ENCODE measurements around the gene ACOT11. TPM values are rescaled to one million over a fixed set of nuclear protein-coding genes. Genes with fewer than 3 reads are reported as not detected.
A peak's percentile ranks its signal among the peaks of the same experiment; 100 is the strongest.

Gene ACOT11
- total RNA-seq (10 to 100 TPM; 12.2 to 13.5 TPM), polyA plus RNA-seq (1 to 10 TPM; 2.8 to 3.7 TPM)
- long read RNA-seq, donor 1: 0 reads
- long read RNA-seq, donor 2: 0 reads
- long read RNA-seq, donor 3: 0 reads
- long read RNA-seq, donor 4: 0 reads
- long read RNA-seq, donor 5: 0 reads

DNA sequence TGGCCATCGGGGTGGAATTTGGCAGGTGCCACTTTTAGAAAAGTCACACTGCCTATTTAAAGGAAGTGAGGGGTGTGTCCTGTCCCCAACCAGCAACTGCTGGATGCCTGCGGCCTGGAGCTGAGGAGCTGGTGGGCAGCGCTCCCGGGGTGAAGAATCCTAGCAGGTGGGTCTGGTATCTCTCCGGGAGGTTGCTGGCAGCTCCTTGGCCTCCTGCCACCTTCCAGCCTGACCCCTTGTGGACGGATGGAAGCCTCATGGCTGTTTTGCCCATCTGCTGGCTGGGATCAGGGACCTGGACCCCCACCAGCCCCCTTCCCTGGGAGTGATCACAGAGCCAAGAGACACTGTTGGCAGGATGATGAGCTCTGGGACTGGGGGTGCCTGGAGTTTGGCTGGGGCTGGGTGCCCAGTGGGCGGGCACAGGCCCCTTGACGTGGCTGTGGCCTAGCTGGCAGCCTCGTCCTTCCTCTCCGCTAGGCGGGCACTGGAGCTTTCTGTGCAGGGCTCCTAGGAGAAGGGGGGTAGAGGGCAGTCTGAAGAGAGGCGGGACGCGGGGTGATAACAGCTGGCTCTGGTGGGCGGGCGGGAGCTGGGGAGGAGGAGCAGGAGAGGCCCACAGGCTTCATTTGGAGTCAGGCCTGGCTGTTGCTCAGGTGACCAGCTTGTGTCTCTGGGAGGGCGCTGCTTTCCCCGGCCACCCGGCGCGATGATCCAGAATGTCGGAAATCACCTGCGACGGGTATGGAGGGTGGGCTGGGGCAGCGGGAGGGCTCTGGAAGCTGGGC is at the start of gene ACOT11:
TSS of gene ACOT11 (plus strand) at position 628 of the 788 bp plus-strand sequence. CDS start at position 710, 82 bp downstream.
- ATAC-seq (ENCODE audit: insufficient read depth, low FRiP score): peak; percentile 78
- peak within 1 kb of the TSS; percentile 11 to 61 for H3K9ac ChIP-seq (ENCODE audit: insufficient read depth in 1 of 2, low read length in 2 of 2)
- WGBS, 2 donors: 21 to 26% methylated on average over 22 to 25 of the region's 25 CpGs
- H3K36me3 ChIP-seq (ENCODE audit: control insufficient read depth in 4 of 4, insufficient read depth in 4 of 4, low read length in 4 of 4): no peaks in the 10 kb centered on the region
- H3K4me3 ChIP-seq: no peak within 1 kb of the TSS
- no peaks in the 10 kb centered on the region for H3K27me3 ChIP-seq (ENCODE audit: control insufficient read depth in 3 of 3, insufficient read depth in 3 of 3, low read length in 2 of 3)
- TF ChIP-seq, protein P1, sequence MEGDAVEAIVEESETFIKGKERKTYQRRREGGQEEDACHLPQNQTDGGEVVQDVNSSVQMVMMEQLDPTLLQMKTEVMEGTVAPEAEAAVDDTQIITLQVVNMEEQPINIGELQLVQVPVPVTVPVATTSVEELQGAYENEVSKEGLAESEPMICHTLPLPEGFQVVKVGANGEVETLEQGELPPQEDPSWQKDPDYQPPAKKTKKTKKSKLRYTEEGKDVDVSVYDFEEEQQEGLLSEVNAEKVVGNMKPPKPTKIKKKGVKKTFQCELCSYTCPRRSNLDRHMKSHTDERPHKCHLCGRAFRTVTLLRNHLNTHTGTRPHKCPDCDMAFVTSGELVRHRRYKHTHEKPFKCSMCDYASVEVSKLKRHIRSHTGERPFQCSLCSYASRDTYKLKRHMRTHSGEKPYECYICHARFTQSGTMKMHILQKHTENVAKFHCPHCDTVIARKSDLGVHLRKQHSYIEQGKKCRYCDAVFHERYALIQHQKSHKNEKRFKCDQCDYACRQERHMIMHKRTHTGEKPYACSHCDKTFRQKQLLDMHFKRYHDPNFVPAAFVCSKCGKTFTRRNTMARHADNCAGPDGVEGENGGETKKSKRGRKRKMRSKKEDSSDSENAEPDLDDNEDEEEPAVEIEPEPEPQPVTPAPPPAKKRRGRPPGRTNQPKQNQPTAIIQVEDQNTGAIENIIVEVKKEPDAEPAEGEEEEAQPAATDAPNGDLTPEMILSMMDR (IDR thresholded peaks at IDR 0.05; ENCODE audit: control extremely low read depth, extremely low read depth): no peak
- DNase-seq: peak; percentile 92 to 94 (median 93)
- H3K9me3 ChIP-seq (ENCODE audit: control insufficient read depth in 4 of 4, insufficient read depth in 3 of 4, low read length in 3 of 4): no peaks in the 10 kb centered on the region
- peaks cover 0 to 29% (median 7%) of the 10 kb centered on the region in 5 donors for H3K4me1 ChIP-seq (ENCODE audit: control insufficient read depth in 5 of 5, insufficient read depth in 5 of 5, low read length in 5 of 5)
- peak within 1 kb of the TSS; percentile 42 to 93 for H3K27ac ChIP-seq (ENCODE audit: low read depth in 1 of 2, low read length in 1 of 2)

DNA sequence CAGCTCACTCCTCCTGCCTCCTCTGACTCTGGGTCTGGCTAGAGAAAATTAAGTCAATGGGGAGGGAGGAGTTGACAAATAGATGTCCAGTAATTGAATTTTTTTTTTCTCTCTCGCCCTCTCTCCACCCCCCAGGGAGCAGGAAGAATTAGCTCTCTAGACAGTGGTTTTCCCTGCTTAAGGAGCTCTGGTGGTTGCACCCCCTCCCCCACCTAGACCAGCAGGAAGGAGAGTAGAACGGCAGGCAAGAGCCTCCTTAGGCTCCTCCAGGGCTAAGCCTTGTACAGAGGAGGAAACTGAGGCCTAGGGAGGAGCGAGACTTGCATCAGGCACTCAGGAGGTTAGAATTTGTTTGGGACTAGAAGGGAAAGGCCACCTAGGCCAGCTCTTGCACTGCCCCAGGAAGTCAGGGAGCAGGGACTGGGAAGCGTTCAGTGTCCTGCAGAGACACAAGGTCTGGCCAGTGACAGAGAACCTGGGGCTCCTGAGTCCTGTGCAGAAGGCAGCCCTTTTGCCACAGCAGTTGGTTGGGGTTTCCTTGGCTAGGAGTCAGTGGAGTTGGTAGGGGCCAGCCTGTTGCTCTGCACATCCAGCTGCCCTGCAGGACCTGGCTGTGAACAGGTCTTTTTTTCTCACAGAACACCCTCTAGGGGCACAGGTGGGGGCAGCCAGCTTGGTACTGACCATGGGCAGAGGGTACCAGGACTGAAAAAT is 49.5 kb upstream of the ACOT11 start:
- ATAC-seq (ENCODE audit: insufficient read depth, low FRiP score) (no peak), DNase-seq (no peak)
- H3K4me1 ChIP-seq (ENCODE audit: control insufficient read depth in 5 of 5, insufficient read depth in 5 of 5, low read length in 5 of 5): peaks cover 0 to 18% (median 0%) of the 10 kb centered on the region in 5 donors
- no peaks in the 10 kb centered on the region for H3K36me3 ChIP-seq (ENCODE audit: control insufficient read depth in 4 of 4, insufficient read depth in 4 of 4, low read length in 4 of 4)
- H3K9me3 ChIP-seq (ENCODE audit: control insufficient read depth in 4 of 4, insufficient read depth in 3 of 4, low read length in 3 of 4): peaks cover 0 to 4% (median 2%) of the 10 kb centered on the region in 4 donors
- no peak overlapping the region for H3K9ac ChIP-seq (ENCODE audit: insufficient read depth in 1 of 2, low read length in 2 of 2)
- TF ChIP-seq, protein P1 (IDR thresholded peaks at IDR 0.05; ENCODE audit: control extremely low read depth, extremely low read depth): no peak
- no peak overlapping the region for H3K4me3 ChIP-seq
- H3K27ac ChIP-seq (ENCODE audit: low read depth in 1 of 2, low read length in 1 of 2): no peak overlapping the region
- no peaks in the 10 kb centered on the region for H3K27me3 ChIP-seq (ENCODE audit: control insufficient read depth in 3 of 3, insufficient read depth in 3 of 3, low read length in 2 of 3)
- WGBS, 2 donors: 61 to 64% methylated on average over 4 of the region's 4 CpGs

DNA sequence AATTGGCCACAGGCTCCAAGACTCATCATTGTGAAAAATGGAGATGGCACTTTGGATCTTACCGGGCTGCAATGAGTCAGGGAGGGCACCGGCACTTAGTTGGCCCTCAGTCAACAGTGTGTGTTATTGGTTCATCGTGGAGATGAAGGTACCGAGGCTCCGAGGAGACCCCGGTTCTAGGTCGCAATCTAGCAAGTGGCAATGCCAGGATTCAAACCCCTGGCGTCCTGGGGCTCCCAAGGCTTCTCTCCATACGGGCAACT is 49.0 kb upstream of the ACOT11 start:
- no peak for DNase-seq
- no peak for ATAC-seq (ENCODE audit: insufficient read depth, low FRiP score)
- Histone ChIP-seq H3K4me1 (ENCODE audit: control insufficient read depth in 5 of 5, insufficient read depth in 5 of 5, low read length in 5 of 5) (peaks cover 0 to 18% (median 0%) of the 10 kb centered on the region in 5 donors), H3K4me3 (no peak overlapping the region), H3K27ac (ENCODE audit: low read depth in 1 of 2, low read length in 1 of 2) (no peak overlapping the region), H3K36me3 (ENCODE audit: control insufficient read depth in 4 of 4, insufficient read depth in 4 of 4, low read length in 4 of 4) (no peaks in the 10 kb centered on the region), H3K27me3 (ENCODE audit: control insufficient read depth in 3 of 3, insufficient read depth in 3 of 3, low read length in 2 of 3) (no peaks in the 10 kb centered on the region), H3K9me3 (ENCODE audit: control insufficient read depth in 4 of 4, insufficient read depth in 3 of 4, low read length in 3 of 4) (peaks cover 0 to 4% (median 2%) of the 10 kb centered on the region in 4 donors), H3K9ac (ENCODE audit: insufficient read depth in 1 of 2, low read length in 2 of 2) (no peak overlapping the region)
- TF ChIP-seq, protein P1 (IDR thresholded peaks at IDR 0.05; ENCODE audit: control extremely low read depth, extremely low read depth): no peak
- 9 to 12% methylated on average over 9 of the region's 9 CpGs for WGBS, 2 donors
